Muscle of leg (tissue), 11 donors: Measurements from ENCODE around the gene UBLCP1. TPM values are rescaled to one million over a fixed set of nuclear protein-coding genes. Genes with fewer than 3 reads are reported as not detected.
A peak's percentile ranks its signal among the peaks of the same experiment; 100 is the strongest.
"Not testable (repeated sequence)": the region's sequence is repeated elsewhere in the genome, so short reads cannot be mapped to it uniquely, and the experiment has no call there.

Experiments
- DNase-seq: peaks from one replicate; pipeline ENCODE4 v3.0.0; 2013
- H3K27ac ChIP-seq: one replicate; pipeline ENCODE4 v1.5.1; 2013; ENCODE audit warnings: mild to moderate bottlenecking, low read length, control low read depth
- H3K27me3 ChIP-seq: one replicate; pipeline ENCODE4 v1.6.1; 2013; ENCODE audit warnings: low read length; ENCODE audit not compliant: control insufficient read depth, insufficient read depth
- H3K36me3 ChIP-seq: one replicate; pipeline ENCODE4 v1.6.1; 2013; ENCODE audit warnings: low read length; ENCODE audit not compliant: control insufficient read depth, insufficient read depth
- H3K4me1 ChIP-seq: one replicate; pipeline ENCODE4 v1.6.1; 2013; ENCODE audit warnings: low read length; ENCODE audit not compliant: control insufficient read depth, insufficient read depth
- H3K4me3 ChIP-seq: one replicate; pipeline ENCODE4 v1.5.1; 2013; ENCODE audit warnings: low read length, control low read depth
- H3K9me3 ChIP-seq: replicated peaks from 2 replicates; pipeline ENCODE4 v1.6.1; 2013; ENCODE audit warnings: low read depth, low read length; ENCODE audit not compliant: control insufficient read depth
- WGBS: methylation state at CpG from one replicate; pipeline ENCODE4 v1.1.5; 2013; ENCODE audit warnings: missing lambda C conversion rate; ENCODE audit not compliant: insufficient coverage; 5-methylcytosine and 5-hydroxymethylcytosine counted together
- polyA plus RNA-seq, 8 donors: library from polyadenylated mRNA; unstranded; fragments of 120-200 nt; gene quantifications; one replicate each; pipeline versions ENCODE4 v1.2.1 to v1.2.3, GENCODE V29; 2013; ENCODE audit warnings: inconsistent platforms in 1 of 8, low replicate concordance in 1 of 8; ENCODE audit not compliant: insufficient read length in 8 of 8, insufficient read depth in 1 of 8
- total RNA-seq: library from RNA; stranded (reverse); fragments of 120-200 nt; gene quantifications from one replicate; pipeline ENCODE4 v1.2.4, GENCODE V29; 2013

Gene UBLCP1
- total and polyA plus RNA-seq, 9 donors, result 14.5 to 29.6 (median 22.5) TPM

DNA sequence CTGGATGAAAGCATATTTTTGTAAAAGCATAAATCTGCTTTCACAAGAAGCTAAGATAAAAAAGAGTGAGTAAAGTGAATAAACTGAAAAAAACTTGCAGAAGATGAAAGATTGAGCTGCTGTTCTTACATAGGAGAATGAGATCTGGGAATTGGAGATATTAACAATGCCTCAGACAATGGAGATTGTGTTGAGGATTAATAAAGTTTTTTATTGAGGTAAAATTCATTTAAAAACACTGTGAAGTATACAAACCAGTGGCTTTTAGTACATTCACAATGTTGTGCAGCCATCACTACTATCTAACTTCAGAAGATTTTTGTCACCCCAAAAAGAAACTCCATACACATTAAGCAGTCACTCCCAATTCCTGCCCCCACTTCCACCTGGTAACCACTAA is 19.7 kb upstream of the UBLCP1 start:
- Histone ChIP-seq H3K27ac (no peak overlapping the region), H3K4me3 (no peak overlapping the region), H3K27me3 (peaks cover 10% of the 10 kb centered on the region), H3K36me3 (no peaks in the 10 kb centered on the region), H3K4me1 (no peaks in the 10 kb centered on the region), H3K9me3 (no peaks in the 10 kb centered on the region)
- DNase-seq, result no peak

DNA sequence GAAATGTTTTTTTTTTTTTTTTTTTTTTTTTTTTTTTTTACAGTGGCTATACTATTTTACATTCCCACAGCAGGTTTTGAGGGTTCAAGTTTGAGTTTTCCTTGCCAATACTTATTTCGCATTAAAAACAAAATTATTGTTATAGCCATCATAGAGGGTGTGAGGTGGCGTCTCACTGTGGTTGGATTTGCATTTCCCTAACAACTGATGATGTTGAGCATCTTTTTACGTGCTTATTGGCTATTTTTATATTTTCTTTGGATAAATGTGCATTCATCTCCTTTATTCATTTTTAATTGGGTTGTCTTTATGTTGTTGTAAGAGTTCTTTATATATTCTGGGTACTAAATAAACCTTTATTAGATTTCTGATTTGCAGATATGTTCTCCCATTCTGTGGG is 18.9 kb upstream of the UBLCP1 start:
- H3K36me3 ChIP-seq, result no peaks in the 10 kb centered on the region
- no peaks in the 10 kb centered on the region for H3K4me1 ChIP-seq
- peaks cover 10% of the 10 kb centered on the region for H3K27me3 ChIP-seq
- H3K4me3 ChIP-seq, result no peak overlapping the region
- no peak overlapping the region for H3K27ac ChIP-seq
- no peaks in the 10 kb centered on the region for H3K9me3 ChIP-seq
- no peak for DNase-seq
- no CpG with 5 or more reads among the region's 3 CpGs for WGBS

DNA sequence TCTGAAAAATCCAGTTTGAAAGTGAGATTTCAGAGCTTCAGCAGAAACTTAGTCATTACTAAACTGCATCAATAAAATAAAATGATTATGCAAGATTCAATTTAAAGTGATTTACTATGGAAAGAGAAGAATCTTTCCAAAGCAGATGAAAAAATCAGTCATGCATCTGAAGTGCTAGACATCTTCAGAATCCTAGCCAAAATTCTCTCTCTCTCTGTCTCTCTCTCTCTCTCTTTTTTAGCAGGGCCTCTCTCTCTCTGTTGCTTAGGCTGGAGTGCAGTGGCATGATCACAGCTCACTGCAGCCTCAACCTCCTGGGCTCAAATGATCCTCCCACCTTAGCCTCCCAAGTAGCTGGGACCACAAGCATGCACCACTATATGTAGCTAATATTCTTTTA is 18.2 kb upstream of the UBLCP1 start:
- H3K4me3 ChIP-seq, result no peak overlapping the region
- H3K27me3 ChIP-seq, result peaks cover 11% of the 10 kb centered on the region
- DNase-seq, result no peak
- no peak overlapping the region for H3K27ac ChIP-seq
- H3K36me3 ChIP-seq, result no peaks in the 10 kb centered on the region
- no peaks in the 10 kb centered on the region for H3K9me3 ChIP-seq
- H3K4me1 ChIP-seq, result no peaks in the 10 kb centered on the region

DNA sequence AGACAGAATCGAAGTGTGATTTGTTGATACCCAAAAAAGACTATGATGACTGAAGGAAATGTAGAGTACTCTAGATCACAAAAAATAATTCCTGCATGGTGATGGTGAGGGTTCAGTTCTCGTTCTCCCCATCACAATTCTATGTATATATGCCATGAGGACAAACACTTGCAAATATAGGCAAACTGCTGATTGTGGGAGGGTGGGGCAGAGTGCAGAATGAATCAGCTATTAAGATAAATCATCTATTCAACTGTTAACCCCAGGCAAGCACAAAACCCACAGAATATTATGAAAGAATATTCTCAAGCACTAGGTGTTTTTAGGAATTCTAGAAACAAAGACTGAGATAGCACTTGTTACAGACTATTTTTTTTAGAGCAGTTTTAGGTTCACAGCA is 13.9 kb upstream of the UBLCP1 start:
- no peaks in the 10 kb centered on the region for H3K36me3 ChIP-seq
- peaks cover 11% of the 10 kb centered on the region for H3K27me3 ChIP-seq
- H3K4me3 ChIP-seq, result no peak overlapping the region
- H3K9me3 ChIP-seq, result no peaks in the 10 kb centered on the region
- DNase-seq, result no peak
- no peaks in the 10 kb centered on the region for H3K4me1 ChIP-seq
- no CpG with 5 or more reads among the region's 2 CpGs for WGBS
- H3K27ac ChIP-seq, result no peak overlapping the region

DNA sequence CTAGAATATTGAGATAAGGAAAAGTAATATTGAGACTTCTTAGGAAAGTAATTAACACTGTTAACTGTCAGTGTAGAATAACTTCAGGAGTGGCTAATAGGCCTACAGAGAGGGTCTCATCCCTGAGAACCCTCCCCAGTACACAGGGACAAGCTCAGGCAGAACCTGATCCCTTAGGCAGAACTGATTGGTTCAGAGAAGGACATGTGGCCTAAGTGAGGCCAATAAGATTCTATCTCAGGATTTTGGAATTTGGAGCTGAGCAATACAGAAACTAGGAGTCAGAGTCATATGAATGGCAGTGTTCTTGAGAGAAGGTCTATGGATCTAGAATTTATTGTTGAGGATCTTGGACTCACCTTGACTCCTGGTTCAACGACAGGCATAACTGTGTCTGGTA is 10.9 kb upstream of the UBLCP1 start:
- H3K36me3 ChIP-seq, result no peaks in the 10 kb centered on the region
- H3K4me3 ChIP-seq, result no peak overlapping the region
- WGBS, result no CpG with 5 or more reads among the region's 1 CpG
- no peaks in the 10 kb centered on the region for H3K9me3 ChIP-seq
- peaks cover 14% of the 10 kb centered on the region for H3K27me3 ChIP-seq
- DNase-seq, result no peak
- no peak overlapping the region for H3K27ac ChIP-seq
- H3K4me1 ChIP-seq, result no peaks in the 10 kb centered on the region

DNA sequence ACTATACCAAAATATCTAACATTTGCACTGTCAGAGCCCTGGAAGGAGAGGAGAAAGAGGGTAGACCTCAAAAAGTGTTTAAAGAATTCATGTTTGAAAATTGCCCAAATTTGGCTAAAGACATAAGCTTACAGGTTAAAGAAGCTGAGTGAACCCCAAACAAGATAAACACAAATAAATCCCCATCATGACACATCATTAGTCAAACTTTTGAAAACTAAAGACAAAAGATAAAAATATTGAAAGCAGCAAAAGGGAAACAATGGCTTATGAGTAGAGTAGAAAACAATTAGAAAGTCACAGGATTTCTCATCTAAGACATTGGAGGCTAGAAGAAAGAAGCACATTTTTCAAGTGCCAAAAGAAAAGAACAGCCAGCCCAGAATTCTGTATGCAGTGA is 6.1 kb upstream of the UBLCP1 start:
- Histone ChIP-seq H3K27ac (no peak overlapping the region), H3K36me3 (no peaks in the 10 kb centered on the region), H3K4me1 (no peaks in the 10 kb centered on the region), H3K27me3 (peaks cover 15% of the 10 kb centered on the region), H3K4me3 (no peak overlapping the region), H3K9me3 (no peaks in the 10 kb centered on the region)
- DNase-seq, result no peak

DNA sequence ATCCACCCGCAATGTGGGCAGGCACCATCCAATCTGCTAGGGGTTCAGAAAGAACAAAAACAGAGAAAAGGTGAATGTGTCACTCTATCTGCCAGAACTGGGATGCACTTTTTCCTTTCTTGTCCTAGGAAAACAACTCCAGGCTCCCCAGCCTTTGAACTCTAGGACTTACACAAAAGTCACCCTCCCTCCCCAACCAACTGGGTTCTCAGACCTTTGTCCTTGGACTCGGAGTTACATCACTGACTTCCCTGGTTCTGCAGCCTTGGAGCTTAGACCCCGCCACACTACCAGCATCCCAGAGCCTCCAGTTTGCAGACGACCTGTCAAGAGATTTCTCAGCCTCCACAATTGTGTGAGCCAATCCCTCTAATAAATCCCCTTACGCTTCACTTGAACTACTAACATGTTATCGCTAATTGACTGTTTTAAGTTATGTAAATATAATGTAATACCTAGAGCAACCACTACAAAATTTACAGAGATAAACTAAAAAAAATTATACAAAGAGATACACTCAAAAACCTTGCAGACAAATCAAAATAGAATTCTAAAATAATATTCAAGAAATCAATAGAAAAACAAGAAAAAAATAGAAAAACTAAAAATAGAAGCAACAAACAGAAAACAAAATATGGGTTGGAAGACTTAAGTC is 5.3 kb upstream of the UBLCP1 start:
- no peak overlapping the region for H3K27ac ChIP-seq
- no peak for DNase-seq
- peaks cover 5% of the 10 kb centered on the region for H3K4me1 ChIP-seq
- H3K9me3 ChIP-seq, result no peaks in the 10 kb centered on the region
- H3K36me3 ChIP-seq, result no peaks in the 10 kb centered on the region
- H3K27me3 ChIP-seq, result peaks cover 15% of the 10 kb centered on the region
- WGBS, result 72% methylated on average over 3 of the region's 6 CpGs
- H3K4me3 ChIP-seq, result no peak overlapping the region

DNA sequence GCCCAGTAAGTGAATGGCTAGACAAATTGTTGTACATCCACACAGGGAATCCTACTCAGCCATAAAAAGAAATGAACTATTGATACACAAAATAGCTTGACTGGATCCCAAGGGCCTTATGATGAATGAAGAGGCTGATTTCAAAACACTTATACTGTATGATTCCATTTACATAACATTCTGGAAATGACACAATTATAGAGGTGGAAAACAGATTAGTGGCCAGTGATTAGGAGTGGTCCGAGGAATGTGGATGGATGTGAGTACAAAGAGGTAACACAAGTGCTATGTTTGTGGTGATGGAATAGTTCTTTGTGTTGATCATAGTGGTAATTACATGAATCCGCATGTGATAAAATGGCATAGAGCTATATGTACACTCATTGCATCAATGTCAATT is 4.7 kb upstream of the UBLCP1 start:
- WGBS, result no CpG with 5 or more reads among the region's 2 CpGs
- Histone ChIP-seq H3K27me3 (peaks cover 15% of the 10 kb centered on the region), H3K9me3 (no peaks in the 10 kb centered on the region), H3K4me3 (no peak overlapping the region), H3K36me3 (no peaks in the 10 kb centered on the region), H3K27ac (no peak overlapping the region), H3K4me1 (peaks cover 5% of the 10 kb centered on the region)
- DNase-seq, result no peak

DNA sequence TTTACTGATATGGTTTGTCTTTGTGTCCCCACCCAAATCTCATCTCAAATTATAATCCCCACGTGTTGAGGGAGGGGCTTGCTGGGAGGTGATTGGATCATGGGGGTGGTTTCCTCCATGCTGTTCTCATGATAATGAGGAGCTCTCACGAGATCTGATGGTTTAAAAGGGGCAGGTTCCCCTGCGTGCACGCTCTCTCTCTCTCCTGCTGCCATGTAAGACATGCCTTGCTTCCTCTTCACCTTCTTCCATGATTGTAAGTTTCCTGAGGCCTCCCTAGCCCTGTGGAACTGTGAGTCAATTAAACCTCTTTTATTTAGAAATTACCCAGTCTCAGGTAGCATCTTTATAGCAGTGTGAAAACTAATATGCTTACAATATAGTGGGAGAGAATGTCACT is 2.9 kb upstream of the UBLCP1 start:
- not testable (repeated sequence) for H3K4me1 ChIP-seq, H3K36me3 ChIP-seq, H3K27ac ChIP-seq, H3K9me3 ChIP-seq, H3K4me3 ChIP-seq, DNase-seq
- WGBS, result 90% methylated on average over 2 of the region's 4 CpGs
- H3K27me3 ChIP-seq, result peaks cover 13% of the 10 kb centered on the region

DNA sequence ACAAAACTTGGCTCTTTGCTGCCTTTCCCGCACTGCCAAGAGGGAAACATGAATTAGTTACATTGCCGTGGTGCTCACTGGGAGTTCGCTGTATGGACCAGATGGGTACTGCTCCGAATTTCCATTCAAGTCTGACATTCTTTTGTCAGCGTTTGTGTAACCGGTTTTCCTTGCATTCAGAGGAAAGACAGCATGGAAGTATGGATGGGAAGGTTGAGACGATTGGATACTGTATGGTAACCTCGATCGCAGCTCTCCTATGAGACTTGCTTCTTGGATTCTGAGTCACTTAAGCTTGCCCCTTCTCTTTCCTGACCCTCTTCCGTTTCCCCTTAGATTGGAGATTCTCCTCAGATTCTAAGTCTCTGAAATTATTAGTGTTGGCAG is 625 bp upstream of the UBLCP1 start:
- peaks cover 6% of the 10 kb centered on the region for H3K27me3 ChIP-seq
- H3K4me3 ChIP-seq, result peak overlapping the region; percentile 99
- no peaks in the 10 kb centered on the region for H3K36me3 ChIP-seq
- peaks cover 8% of the 10 kb centered on the region for H3K4me1 ChIP-seq
- 43% methylated on average over 7 of the region's 10 CpGs for WGBS
- peak overlapping the region; percentile 90 for H3K27ac ChIP-seq
- H3K9me3 ChIP-seq, result peaks cover 4% of the 10 kb centered on the region
- peak; percentile 12 for DNase-seq

DNA sequence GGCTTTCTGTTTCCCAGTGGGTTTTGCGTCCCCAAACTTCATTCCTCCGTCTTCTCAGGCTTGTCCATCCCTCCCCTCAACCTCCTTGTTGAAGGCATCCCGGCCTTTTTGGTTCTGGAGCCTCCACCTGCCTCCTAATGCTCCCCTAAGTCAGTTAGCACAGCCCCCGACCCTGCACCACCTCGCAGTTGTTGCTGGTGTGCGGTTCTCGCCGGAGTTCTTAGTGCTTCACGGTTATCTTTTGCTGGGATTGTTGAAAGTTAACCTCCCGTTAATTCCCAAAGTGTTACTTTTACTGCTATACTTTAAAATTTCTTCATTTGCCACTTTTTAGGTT is 447 bp downstream of the UBLCP1 start:
- Histone ChIP-seq H3K36me3 (no peaks in the 10 kb centered on the region), H3K9me3 (peaks cover 4% of the 10 kb centered on the region), H3K27me3 (peaks cover 3% of the 10 kb centered on the region), H3K4me3 (peak overlapping the region; percentile 99), H3K4me1 (peaks cover 8% of the 10 kb centered on the region), H3K27ac (peak overlapping the region; percentile 90)
- WGBS, result 0% methylated on average over 2 of the region's 10 CpGs
- no peak for DNase-seq
